ENCODE results near the gene DNAH7. TPM values are rescaled to one million over a fixed set of nuclear protein-coding genes. Genes with fewer than 3 reads are reported as not detected.

The DNAH7 gene
- total and polyA plus RNA-seq, 9 of the 15 experiments (the other 6 are each of a cell fraction or from before 2014, with no cell fraction given), result 0.03 to 0.42 (median 0.18) TPM

DNA sequence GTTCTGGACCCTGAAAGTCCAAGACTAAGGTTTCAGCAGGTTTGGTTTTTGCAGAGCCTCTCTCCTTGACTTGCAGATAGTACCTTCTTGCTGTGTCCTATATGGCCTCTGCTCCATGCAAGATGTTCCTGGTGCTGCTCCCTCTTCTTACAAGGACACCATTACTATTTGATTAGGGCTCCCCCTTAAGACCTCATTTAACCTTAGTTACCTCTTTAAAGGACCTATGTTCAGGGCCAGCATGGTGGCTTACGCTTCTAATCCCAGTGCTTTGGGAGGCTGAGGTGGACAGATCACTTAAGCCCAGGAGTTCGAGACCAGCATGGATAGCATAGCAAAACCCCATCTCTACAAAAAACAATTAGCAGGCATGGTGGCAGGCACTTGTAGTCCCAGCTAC lies 232.6 kb downstream of the DNAH7 start (continued):
- TF ChIP-seq, protein P1, sequence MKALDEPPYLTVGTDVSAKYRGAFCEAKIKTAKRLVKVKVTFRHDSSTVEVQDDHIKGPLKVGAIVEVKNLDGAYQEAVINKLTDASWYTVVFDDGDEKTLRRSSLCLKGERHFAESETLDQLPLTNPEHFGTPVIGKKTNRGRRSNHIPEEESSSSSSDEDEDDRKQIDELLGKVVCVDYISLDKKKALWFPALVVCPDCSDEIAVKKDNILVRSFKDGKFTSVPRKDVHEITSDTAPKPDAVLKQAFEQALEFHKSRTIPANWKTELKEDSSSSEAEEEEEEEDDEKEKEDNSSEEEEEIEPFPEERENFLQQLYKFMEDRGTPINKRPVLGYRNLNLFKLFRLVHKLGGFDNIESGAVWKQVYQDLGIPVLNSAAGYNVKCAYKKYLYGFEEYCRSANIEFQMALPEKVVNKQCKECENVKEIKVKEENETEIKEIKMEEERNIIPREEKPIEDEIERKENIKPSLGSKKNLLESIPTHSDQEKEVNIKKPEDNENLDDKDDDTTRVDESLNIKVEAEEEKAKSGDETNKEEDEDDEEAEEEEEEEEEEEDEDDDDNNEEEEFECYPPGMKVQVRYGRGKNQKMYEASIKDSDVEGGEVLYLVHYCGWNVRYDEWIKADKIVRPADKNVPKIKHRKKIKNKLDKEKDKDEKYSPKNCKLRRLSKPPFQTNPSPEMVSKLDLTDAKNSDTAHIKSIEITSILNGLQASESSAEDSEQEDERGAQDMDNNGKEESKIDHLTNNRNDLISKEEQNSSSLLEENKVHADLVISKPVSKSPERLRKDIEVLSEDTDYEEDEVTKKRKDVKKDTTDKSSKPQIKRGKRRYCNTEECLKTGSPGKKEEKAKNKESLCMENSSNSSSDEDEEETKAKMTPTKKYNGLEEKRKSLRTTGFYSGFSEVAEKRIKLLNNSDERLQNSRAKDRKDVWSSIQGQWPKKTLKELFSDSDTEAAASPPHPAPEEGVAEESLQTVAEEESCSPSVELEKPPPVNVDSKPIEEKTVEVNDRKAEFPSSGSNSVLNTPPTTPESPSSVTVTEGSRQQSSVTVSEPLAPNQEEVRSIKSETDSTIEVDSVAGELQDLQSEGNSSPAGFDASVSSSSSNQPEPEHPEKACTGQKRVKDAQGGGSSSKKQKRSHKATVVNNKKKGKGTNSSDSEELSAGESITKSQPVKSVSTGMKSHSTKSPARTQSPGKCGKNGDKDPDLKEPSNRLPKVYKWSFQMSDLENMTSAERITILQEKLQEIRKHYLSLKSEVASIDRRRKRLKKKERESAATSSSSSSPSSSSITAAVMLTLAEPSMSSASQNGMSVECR (CRISPR knock-in tag; IDR thresholded peaks at IDR 0.05), result no peak
- TF ChIP-seq NR2C2 (CRISPR knock-in tag; IDR thresholded peaks at IDR 0.05) (no peak), NR2C2 (tag; IDR thresholded peaks at IDR 0.05) (no peak), ZSCAN32 (CRISPR knock-in tag; IDR thresholded peaks at IDR 0.05) (no peak), TBL1XR1 (IDR thresholded peaks at IDR 0.05; ENCODE audit: low read length in 2 of 2) (no peak), RBM17 (IDR thresholded peaks at IDR 0.05; ENCODE audit: borderline replicate concordance, low read depth, low read length) (no peak), HNRNPK (IDR thresholded peaks at IDR 0.05; ENCODE audit: low read depth, low read length, poor library complexity, severe bottlenecking) (no peak)

DNA sequence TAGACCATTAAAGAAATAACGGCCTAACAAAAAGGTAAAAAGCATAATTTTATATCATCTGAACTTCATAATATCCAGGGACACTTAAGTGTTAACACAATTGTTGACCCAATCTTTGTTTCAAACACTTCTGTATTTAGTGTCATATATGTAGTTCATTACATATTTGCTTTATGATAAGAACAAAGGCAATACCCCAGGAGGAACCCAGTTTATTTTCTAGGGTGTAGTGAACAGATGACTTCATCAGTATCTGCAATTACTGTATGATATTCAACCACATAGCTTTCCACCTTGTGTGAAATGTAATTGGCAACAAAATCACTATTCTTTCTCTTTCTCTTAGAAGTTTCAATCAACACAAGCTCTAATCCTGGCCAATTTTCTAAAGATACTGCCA lies 233.8 kb downstream of the DNAH7 start:
- intact Hi-C loops (cut with micrococcal nuclease) (loop anchor here (10.0 kb wide), 1 partner anchor 170 kb away; no protein-coding TSS in a partner anchor), in situ Hi-C loops (cut with MboI) (no loop called here)
- ATAC-seq (no peak), FAIRE-seq (no peak), DNase-seq (ENCODE audit: extremely low read depth in 1 of 4, low spot score in 3 of 4) (no peak)
- H4K20me1 ChIP-seq (replicated peaks; ENCODE audit: control insufficient read depth, insufficient read depth, low read length), result no peaks in the 10 kb centered on the region
- no peaks in the 10 kb centered on the region for H3K36me3 ChIP-seq (ENCODE audit: control insufficient read depth, insufficient read depth, low read length)
- ChIA-PET CTCF (ENCODE audit: low intra/inter-chr PET ratio) (no interaction called here), POLR2A (no interaction called here)
- WGBS (ENCODE audit: insufficient coverage, low coverage, missing lambda C conversion rate), result 19% methylated on average over 1 of the region's 1 CpG
- 0 out of 2 replicates have a peak overlapping the region, but pooled peaks have one; percentile 24 for H2AFZ ChIP-seq (ENCODE audit: low read depth, low read length)
- no peak overlapping the region for H3K27ac ChIP-seq (ENCODE audit: extremely low read depth, low read depth, low read length)
- H3K4me3 ChIP-seq, result no peak overlapping the region
- H3K4me1 ChIP-seq (replicated peaks in 1 of 2; ENCODE audit: control insufficient read depth in 2 of 2, insufficient read depth in 2 of 2, low read length in 2 of 2), result no peaks in the 10 kb centered on the region
- no TSS peak for BruUV-seq (replicated peaks)
- no peaks in the 10 kb centered on the region for H3K9me1 ChIP-seq (ENCODE audit: control insufficient read depth, insufficient read depth, low read length)
- no peaks in the 10 kb centered on the region for H3K79me2 ChIP-seq (ENCODE audit: control insufficient read depth, insufficient read depth, low read length)
- no peak overlapping the region for H3K9ac ChIP-seq (ENCODE audit: insufficient read depth in 1 of 2, low read depth in 2 of 2, low read length in 2 of 2)
- H3K4me2 ChIP-seq (ENCODE audit: insufficient read depth, low read length), result no peak overlapping the region
- H3K27me3 ChIP-seq (ENCODE audit: control insufficient read depth in 2 of 2, insufficient read depth in 2 of 2, low read length in 2 of 2), result no peaks in the 10 kb centered on the region
- H3K9me3 ChIP-seq (replicated peaks; ENCODE audit: control insufficient read depth, insufficient read depth, low read depth, low read length), result no peaks in the 10 kb centered on the region
- TF ChIP-seq ZNF507 (tag; conservative IDR thresholded peaks at IDR 0.05) (no peak), JUNB (CRISPR knock-in tag; conservative IDR thresholded peaks at IDR 0.05) (no peak), ZNF436 (CRISPR knock-in tag; IDR thresholded peaks at IDR 0.05) (no peak), BRD4 (IDR thresholded peaks at IDR 0.05) (no peak), RBM25 (IDR thresholded peaks at IDR 0.05; ENCODE audit: low read depth, low read length, severe bottlenecking) (no peak), TBP (optimal IDR thresholded peaks at IDR 0.05; ENCODE audit: low read depth, low read length) (no peak), POLR2AphosphoS2 (IDR thresholded peaks at IDR 0.05; ENCODE audit: low read length) (no peak), RBM14 (IDR thresholded peaks at IDR 0.05; ENCODE audit: borderline replicate concordance, insufficient read depth, low read depth, low read length) (no peak)

Data from K562 (cell line).